GM12873 (cell line): ENCODE results near the gene ZNF444.

Source experiments
- CTCF ChIP-seq: IDR thresholded peaks from 2 replicates; pipeline ENCODE4 v1.5.1; 2012; ENCODE audit warnings: low read depth, mild to moderate bottlenecking, moderate library complexity, low read length, control low read depth; ENCODE audit not compliant: insufficient read depth; ENCODE audit errors: missing control alignments

ZNF444 gene

GRCh38 chr19:56155124-56155687 is 14.1 kb downstream of the ZNF444 start:
- TF ChIP-seq CTCF, result peak; percentile 54

- no peak for TF ChIP-seq CTCF
Measured at GRCh38 chr19:56156768-56157167, 15.7 kb downstream of the ZNF444 start.

GRCh38 chr19:56158170-56158757 is 17.2 kb downstream of the ZNF444 start:
- TF ChIP-seq CTCF, result no peak

GRCh38 chr19:56159009-56159559 is 18.0 kb downstream of the ZNF444 start:
- no peak for TF ChIP-seq CTCF

GRCh38 chr19:56159622-56160271 is 18.7 kb downstream of the ZNF444 start:
- TF ChIP-seq CTCF, result no peak

GRCh38 chr19:56161534-56161933 is 20.4 kb downstream of the ZNF444 start:
- no peak for TF ChIP-seq CTCF

GRCh38 chr19:56162258-56162657 is 21.2 kb downstream of the ZNF444 start:
- no peak for TF ChIP-seq CTCF
